ENCODE measurements around the gene SPOCK1. TPM values are rescaled to one million over a fixed set of nuclear protein-coding genes. Genes with fewer than 3 reads are reported as not detected.

SPOCK1 gene
- total and polyA plus RNA-seq, 10 donors, result 0.50 to 17.0 (median 6.6) TPM

DNA sequence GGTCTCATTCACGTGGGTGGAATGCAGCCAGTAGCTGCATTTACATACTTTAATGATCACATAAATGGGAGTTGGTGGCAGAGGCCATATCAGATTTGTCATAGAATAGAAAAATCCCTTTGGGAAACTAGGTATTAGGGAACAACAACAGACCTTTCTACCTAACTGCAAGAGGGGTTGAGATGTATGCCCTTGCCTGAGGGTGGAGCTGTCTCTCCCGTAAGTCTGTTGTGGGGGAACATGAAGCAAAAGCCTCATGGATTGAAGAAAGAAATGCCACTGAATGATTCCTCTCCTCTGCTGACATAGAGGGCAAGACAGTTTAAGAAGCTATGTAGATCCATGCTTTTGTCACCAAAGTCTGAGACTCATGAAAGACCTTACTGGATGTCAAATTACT, 461.3 kb downstream of the SPOCK1 start:
- Histone ChIP-seq H3K9me3 (peaks cover 0 to 18% (median 11%) of the 10 kb centered on the region in 8 donors), H3K27ac (no peak overlapping the region), H3K4me3 (no peak overlapping the region), H3K4me1 (no peaks in the 10 kb centered on the region), H3K36me3 (no peaks in the 10 kb centered on the region), H3K27me3 (replicated peaks in 1 of 7) (peaks cover 0 to 3% (median 0%) of the 10 kb centered on the region in 7 donors)
- intact Hi-C loops (cut with DNase I; ENCODE audit: low total_unique reads), result no loop called here
- no peak for DNase-seq
- TF ChIP-seq, protein P1, sequence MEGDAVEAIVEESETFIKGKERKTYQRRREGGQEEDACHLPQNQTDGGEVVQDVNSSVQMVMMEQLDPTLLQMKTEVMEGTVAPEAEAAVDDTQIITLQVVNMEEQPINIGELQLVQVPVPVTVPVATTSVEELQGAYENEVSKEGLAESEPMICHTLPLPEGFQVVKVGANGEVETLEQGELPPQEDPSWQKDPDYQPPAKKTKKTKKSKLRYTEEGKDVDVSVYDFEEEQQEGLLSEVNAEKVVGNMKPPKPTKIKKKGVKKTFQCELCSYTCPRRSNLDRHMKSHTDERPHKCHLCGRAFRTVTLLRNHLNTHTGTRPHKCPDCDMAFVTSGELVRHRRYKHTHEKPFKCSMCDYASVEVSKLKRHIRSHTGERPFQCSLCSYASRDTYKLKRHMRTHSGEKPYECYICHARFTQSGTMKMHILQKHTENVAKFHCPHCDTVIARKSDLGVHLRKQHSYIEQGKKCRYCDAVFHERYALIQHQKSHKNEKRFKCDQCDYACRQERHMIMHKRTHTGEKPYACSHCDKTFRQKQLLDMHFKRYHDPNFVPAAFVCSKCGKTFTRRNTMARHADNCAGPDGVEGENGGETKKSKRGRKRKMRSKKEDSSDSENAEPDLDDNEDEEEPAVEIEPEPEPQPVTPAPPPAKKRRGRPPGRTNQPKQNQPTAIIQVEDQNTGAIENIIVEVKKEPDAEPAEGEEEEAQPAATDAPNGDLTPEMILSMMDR (IDR thresholded peaks at IDR 0.05 in 8 of 11, conservative IDR thresholded peaks at IDR 0.05 in 3 of 11), result no peak
- TF ChIP-seq POLR2A (IDR thresholded peaks at IDR 0.05) (no peak), POLR2AphosphoS5 (IDR thresholded peaks at IDR 0.05) (no peak)
- WGBS, 5 donors, result 66 to 80% (median 69%) methylated on average over 2 of the region's 2 CpGs

DNA sequence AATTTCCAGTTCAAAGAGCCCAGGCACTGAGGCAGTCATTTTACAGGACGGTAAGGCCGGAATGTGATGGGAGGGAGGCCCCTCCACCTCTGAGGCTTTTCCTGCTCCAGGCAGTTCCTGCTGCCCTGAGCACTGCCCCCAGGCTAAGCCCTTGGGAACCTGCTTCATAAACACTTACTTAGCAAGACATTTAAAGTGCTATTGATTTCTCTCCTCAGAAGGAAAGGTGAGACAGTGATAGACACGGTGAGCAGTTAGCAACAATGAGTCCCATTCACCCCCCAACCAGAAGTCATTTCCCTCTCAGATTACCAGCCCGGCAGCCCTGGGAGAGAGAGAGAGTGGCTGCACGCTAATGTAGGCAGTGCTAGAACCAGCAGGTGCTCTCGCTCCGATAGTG, 462.5 kb downstream of the SPOCK1 start:
- Histone ChIP-seq H3K4me3 (no peak overlapping the region), H3K4me1 (no peaks in the 10 kb centered on the region), H3K27ac (no peak overlapping the region), H3K9me3 (peaks cover 0 to 6% (median under 1%) of the 10 kb centered on the region in 8 donors), H3K36me3 (no peaks in the 10 kb centered on the region), H3K27me3 (replicated peaks in 1 of 7) (peaks cover 0 to 3% (median 0%) of the 10 kb centered on the region in 7 donors)
- DNase-seq, result no peak
- intact Hi-C loops (cut with DNase I; ENCODE audit: low total_unique reads), result no loop called here
- WGBS, 5 donors, result 27 to 36% (median 35%) methylated on average over 7 of the region's 7 CpGs
- no peak for TF ChIP-seq POLR2AphosphoS5 (IDR thresholded peaks at IDR 0.05)
- TF ChIP-seq, protein P1 (IDR thresholded peaks at IDR 0.05 in 8 of 11, conservative IDR thresholded peaks at IDR 0.05 in 3 of 11), result no peak
- TF ChIP-seq POLR2A (IDR thresholded peaks at IDR 0.05), result no peak

DNA sequence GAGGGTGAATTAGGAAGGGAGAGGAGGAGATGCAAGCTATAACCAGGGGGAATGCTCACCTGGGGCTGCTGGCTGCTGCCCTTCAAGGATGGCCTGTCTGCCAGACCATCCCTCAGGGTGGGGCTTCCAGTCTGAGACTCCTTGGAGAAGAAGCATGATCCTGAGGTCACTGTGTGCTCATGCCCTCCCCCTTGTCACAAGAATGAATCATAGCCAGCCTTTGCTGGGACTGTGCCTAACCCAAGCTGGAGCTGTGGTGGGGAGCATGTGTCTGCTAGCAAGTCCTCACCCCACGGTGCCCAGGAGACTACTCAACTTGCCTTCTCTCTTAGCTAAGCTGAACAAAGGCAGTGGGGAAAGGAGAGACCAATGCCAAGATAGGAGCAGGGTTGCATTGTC, 463.6 kb downstream of the SPOCK1 start:
- Histone ChIP-seq H3K36me3 (no peaks in the 10 kb centered on the region), H3K4me3 (no peak overlapping the region), H3K9me3 (no peaks in the 10 kb centered on the region), H3K4me1 (no peaks in the 10 kb centered on the region), H3K27ac (no peak overlapping the region), H3K27me3 (replicated peaks in 1 of 7) (peaks cover 0 to 3% (median 0%) of the 10 kb centered on the region in 7 donors)
- TF ChIP-seq, protein P1 (IDR thresholded peaks at IDR 0.05 in 8 of 11, conservative IDR thresholded peaks at IDR 0.05 in 3 of 11), result no peak
- TF ChIP-seq POLR2AphosphoS5 (IDR thresholded peaks at IDR 0.05) (no peak), POLR2A (IDR thresholded peaks at IDR 0.05) (no peak)
- intact Hi-C loops (cut with DNase I; ENCODE audit: low total_unique reads), result no loop called here
- 36 to 75% (median 63%) methylated on average over 1 of the region's 1 CpG for WGBS, 5 donors
- no peak for DNase-seq

DNA sequence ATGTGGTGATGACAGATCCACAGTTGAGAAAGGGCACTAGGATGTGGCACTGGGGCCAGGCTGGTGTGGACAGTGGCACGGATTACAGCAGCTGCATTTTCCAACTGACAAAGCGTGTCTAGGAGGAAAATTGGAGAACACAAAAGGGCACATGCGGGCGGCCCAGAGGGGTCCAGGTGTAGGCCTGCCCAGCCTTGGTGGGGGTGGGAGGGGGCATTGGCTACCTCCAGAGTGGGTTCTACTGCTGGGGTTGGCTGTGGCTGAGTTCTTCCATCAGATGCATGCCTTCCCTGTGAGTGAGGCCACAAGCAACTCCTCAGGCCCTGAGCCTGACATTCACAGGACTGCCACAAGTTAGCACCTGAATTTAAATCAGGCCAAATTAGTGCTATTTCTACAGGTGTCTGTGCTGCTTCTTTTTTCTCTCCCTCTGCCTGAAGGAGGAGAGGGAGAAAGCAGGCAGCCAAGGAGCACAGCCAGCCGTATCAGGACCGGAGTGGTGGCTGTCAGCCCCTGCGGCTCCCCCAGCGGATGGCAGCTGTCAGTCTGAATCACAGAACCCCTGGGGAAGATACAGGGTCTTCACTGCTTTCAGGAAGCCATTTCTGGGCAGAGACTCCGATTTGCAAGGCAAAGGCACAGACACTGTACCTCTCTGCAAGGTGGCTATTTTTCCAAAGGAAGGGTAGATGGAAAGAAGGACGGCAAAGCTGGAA, 464.2 kb downstream of the SPOCK1 start:
- H3K27ac ChIP-seq, result no peak overlapping the region
- intact Hi-C loops (cut with DNase I; ENCODE audit: low total_unique reads), result no loop called here
- DNase-seq, result no peak
- no peaks in the 10 kb centered on the region for H3K9me3 ChIP-seq
- peaks cover 0 to 3% (median 0%) of the 10 kb centered on the region in 7 donors for H3K27me3 ChIP-seq (replicated peaks in 1 of 7)
- 84 to 92% (median 89%) methylated on average over 10 of the region's 10 CpGs for WGBS, 5 donors
- TF ChIP-seq POLR2AphosphoS5 (IDR thresholded peaks at IDR 0.05), result no peak
- no peak for TF ChIP-seq POLR2A (IDR thresholded peaks at IDR 0.05)
- TF ChIP-seq, protein P1 (IDR thresholded peaks at IDR 0.05 in 8 of 11, conservative IDR thresholded peaks at IDR 0.05 in 3 of 11), result no peak
- no peak overlapping the region for H3K4me3 ChIP-seq
- no peaks in the 10 kb centered on the region for H3K36me3 ChIP-seq
- H3K4me1 ChIP-seq, result no peaks in the 10 kb centered on the region
